ENCODE results near the gene FGF22. TPM values are rescaled to one million over a fixed set of nuclear protein-coding genes. Genes with fewer than 3 reads are reported as not detected.

The FGF22 gene
- total and polyA plus RNA-seq, 2 of the 13 experiments (the other 11 are each of a cell fraction or from before 2014, with no cell fraction given), result 0.24 TPM; not detected in 1

DNA sequence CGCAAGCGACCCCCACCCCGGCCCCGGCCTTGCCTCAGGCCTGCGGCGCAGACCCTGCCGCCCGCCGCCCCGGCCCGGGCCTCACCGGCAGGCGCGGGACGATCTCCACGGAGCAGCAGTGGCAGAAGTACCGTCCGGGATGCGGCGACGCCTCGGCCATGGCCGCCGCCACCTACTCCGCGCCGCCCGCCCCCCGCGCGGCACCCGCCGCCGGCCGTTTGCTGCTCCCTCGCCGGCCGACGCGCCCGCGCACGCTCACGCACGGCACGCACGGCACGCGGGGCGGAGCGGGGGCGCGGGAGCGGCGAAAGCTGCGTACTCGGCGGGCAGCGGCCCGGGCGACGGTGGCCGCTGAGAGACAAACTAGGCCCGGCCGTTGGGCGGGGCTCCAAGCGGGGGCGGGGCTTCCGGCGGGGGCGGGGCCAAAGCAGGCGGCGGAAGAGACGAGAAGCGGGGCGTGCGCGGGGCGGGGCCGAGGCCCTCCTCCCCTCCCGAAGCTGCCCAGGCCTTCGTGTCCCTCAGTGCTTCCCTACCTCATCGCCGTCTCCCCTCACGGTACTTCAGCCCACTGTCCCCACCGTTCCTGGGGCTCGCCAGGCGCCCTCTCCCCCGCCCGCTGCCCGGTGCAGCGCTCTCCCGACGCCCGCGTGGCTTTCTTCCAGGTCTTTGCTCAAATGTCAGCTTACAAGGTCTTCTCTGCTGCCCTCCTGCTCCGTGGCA is 23.4 kb downstream of the FGF22 start, which contains the start of gene RNF126:
Gene RNF126, minus strand, starts transcription at position 253 of the 720 bp plus-strand sequence. Its CDS starts 93 bp downstream, at position 160.
- H4K20me1 ChIP-seq (ENCODE audit: insufficient read depth, low read length), result peaks cover 34% of the 10 kb centered on the region
- in situ Hi-C loops (cut with HindIII; ENCODE audit: extremely low pct_ligation_motif_present, low pct_unique_long_range_greater_than_20kb) (no loop called here), intact Hi-C loops (cut with micrococcal nuclease; ENCODE audit: unreplicated experiment) (loop anchor here (1.0 to 10.0 kb wide), 3 partner anchors 71 to 262 kb away; partner anchors contain the start of genes ARID3A and HCN2)
- H3K9me3 ChIP-seq (ENCODE audit: low read length), result no peaks in the 10 kb centered on the region; the same call in 1 of the 2 replicates
- POLR2A ChIA-PET, result interaction anchor here (0.5 to 1.7 kb wide), 18 partner anchors 12 to 197 kb away, joined by 3 to 11 read pairs (median 4); partner anchors contain the start of gene FSTL3
- H3K27ac ChIP-seq (ENCODE audit: extremely low read length, insufficient read depth, low read length), result peak within 1 kb of the TSS; percentile 96
- H3K9ac ChIP-seq (ENCODE audit: insufficient read depth, low read depth, low read length), result peak within 1 kb of the TSS; percentile 91
- no peaks in the 10 kb centered on the region; a peak in 1 of 5 replicates for H3K27me3 ChIP-seq (ENCODE audit: control insufficient read depth in 1 of 2, insufficient read depth in 2 of 2, low read length in 2 of 2)
- H3K4me1 ChIP-seq (ENCODE audit: insufficient read depth, low read length), result peaks cover 53% of the 10 kb centered on the region
- 32% methylated on average over 15 of the region's 97 CpGs for WGBS (ENCODE audit: low lambda C conversion rate)
- FAIRE-seq, result no peak
- peak within 1 kb of the TSS; percentile 76 to 99 (median 96) for H3K4me3 ChIP-seq (replicated peaks in 1 of 3; ENCODE audit: insufficient read depth in 1 of 3, low read depth in 2 of 3, low read length in 3 of 3)
- peak; percentile 73 for DNase-seq (ENCODE audit: low spot score)
- peaks cover 48% of the 10 kb centered on the region for H3K79me2 ChIP-seq (ENCODE audit: insufficient read depth, low read length)
- no TSS peak for BruUV-seq (replicated peaks)
- H3K36me3 ChIP-seq (replicated peaks in 1 of 2; ENCODE audit: control insufficient read depth in 1 of 2, insufficient read depth in 2 of 2, low read length in 2 of 2), result peaks cover 1 to 9% of the 10 kb centered on the region in 2 experiments; a peak in 3 of 5 replicates
- no peak within 1 kb of the TSS for H2AFZ ChIP-seq (ENCODE audit: low read length)
- ATAC-seq, result peak; percentile 24
- CTCF ChIA-PET (ENCODE audit: low intra/inter-chr PET ratio, low total read pairs), result interaction anchor here (1.7 kb wide), 1 partner anchor 71 kb away, joined by 8 read pairs; no protein-coding TSS in a partner anchor
- peak within 1 kb of the TSS; percentile 83 for H3K4me2 ChIP-seq (ENCODE audit: low read depth, low read length)
- TF ChIP-seq DRAP1 (CRISPR knock-in tag; IDR thresholded peaks at IDR 0.05), result peak; percentile 44; the same call in 1 of the 2 replicates
- no peak for TF ChIP-seq ZNF530 (CRISPR knock-in tag; IDR thresholded peaks at IDR 0.05; ENCODE audit: low read depth)
- TF ChIP-seq ZNF782 (CRISPR knock-in tag; IDR thresholded peaks at IDR 0.05; ENCODE audit: borderline replicate concordance), result no peak
- TF ChIP-seq IRX3 (CRISPR knock-in tag; IDR thresholded peaks at IDR 0.05; ENCODE audit: borderline replicate concordance, low read depth), result no peak; the same call in 1 of the 2 replicates
- TF ChIP-seq KAT8 (CRISPR knock-in tag; IDR thresholded peaks at IDR 0.05), result peak; percentile 44; the same call in 1 of the 2 replicates
- TF ChIP-seq AGO2 (optimal IDR thresholded peaks at IDR 0.05; ENCODE audit: low read depth, low read length), result no peak
- TF ChIP-seq YY1 (IDR thresholded peaks at IDR 0.05; ENCODE audit: insufficient read depth, insufficient replicate concordance, low read depth, low read length), result peak; percentile 87
- 0 out of 2 replicates have a peak, but pooled peaks have one; percentile 52 for TF ChIP-seq DR1 (CRISPR knock-in tag; IDR thresholded peaks at IDR 0.05)
- peak; percentile 68; the same call in 1 of the 2 replicates for TF ChIP-seq ZFP82 (CRISPR knock-in tag; IDR thresholded peaks at IDR 0.05; ENCODE audit: borderline replicate concordance)
- peak; percentile 5; the same call in 1 of the 2 replicates for TF ChIP-seq FOXA3 (CRISPR knock-in tag; IDR thresholded peaks at IDR 0.05)
- TF ChIP-seq HNF4G (IDR thresholded peaks at IDR 0.05; ENCODE audit: borderline replicate concordance, low read depth, low read length), result no peak
- TF ChIP-seq HNF4G (CRISPR knock-in tag; IDR thresholded peaks at IDR 0.05; ENCODE audit: borderline replicate concordance, low read depth), result peak; percentile 59; the same call in 1 of the 2 replicates
- TF ChIP-seq ZSCAN30 (CRISPR knock-in tag; IDR thresholded peaks at IDR 0.05), result 0 out of 2 replicates have a peak, but pooled peaks have one; percentile 54
- TF ChIP-seq ZGPAT (CRISPR knock-in tag; IDR thresholded peaks at IDR 0.05), result peak; percentile 55; the same call in 1 of the 2 replicates
- peak; percentile 73 for TF ChIP-seq ZNF574 (CRISPR knock-in tag; IDR thresholded peaks at IDR 0.05)
- 0 out of 2 replicates have a peak, but pooled peaks have one; percentile 14 for TF ChIP-seq ZNF263 (CRISPR knock-in tag; IDR thresholded peaks at IDR 0.05)
- TF ChIP-seq, protein P1, sequence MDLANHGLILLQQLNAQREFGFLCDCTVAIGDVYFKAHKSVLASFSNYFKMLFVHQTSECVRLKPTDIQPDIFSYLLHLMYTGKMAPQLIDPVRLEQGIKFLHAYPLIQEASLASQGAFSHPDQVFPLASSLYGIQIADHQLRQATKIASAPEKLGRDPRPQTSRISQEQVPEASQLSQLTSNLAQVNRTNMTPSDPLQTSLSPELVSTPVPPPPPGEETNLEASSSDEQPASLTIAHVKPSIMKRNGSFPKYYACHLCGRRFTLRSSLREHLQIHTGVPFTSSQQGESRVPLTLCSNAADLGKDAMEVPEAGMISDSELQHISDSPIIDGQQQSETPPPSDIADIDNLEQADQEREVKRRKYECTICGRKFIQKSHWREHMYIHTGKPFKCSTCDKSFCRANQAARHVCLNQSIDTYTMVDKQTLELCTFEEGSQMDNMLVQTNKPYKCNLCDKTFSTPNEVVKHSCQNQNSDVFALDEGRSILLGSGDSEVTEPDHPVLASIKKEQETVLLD (CRISPR knock-in tag; IDR thresholded peaks at IDR 0.05; ENCODE audit: low read depth), result peak; percentile 93
